Brain pericyte (primary cell): ENCODE data around the gene MOCS2.

ENCODE experiments used
- DNase-seq: peaks from one replicate; pipeline ENCODE4 v3.0.0-alpha.2; 2012; ENCODE audit warnings: low read depth, low spot score

Gene MOCS2

DNA sequence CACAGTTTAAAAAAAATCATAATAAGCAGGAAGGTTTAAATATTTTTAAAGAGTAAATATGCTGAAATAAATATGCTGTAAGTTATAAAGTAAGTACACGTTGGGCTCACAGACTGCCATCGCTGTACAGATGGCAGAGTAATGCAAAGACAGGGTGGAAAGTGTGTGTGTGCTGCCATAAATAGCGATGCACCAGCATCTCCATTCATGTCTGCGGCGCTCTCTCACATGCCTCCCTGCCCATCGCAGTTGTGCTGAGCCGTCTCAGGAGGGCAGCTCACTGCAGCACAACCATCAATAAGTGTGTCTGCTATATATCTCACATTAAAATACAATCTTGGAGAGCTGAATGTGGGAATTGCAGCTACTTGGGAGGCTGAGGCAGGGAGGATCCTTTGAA, 14.3 kb downstream of the MOCS2 start:
- no peak for DNase-seq

DNA sequence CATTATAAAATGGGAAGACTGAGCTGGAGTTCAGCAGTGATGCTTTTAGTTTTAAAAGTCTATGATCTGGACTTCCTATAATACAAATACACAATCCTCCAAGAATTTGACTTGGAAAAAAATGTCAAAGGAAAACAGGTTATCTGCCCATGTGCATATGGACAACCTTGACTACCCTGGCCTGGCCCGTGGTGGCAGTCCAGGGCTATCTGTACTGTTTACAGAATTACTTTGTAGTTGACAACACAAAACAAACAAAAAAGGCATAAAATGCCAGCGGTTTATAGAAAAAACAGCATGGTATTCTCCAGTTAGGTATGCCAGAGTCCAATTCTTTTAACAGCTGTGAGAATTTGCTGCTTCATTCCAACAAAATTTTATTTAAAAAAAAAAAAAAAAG, 17.3 kb downstream of the MOCS2 start:
- DNase-seq, result no peak

DNA sequence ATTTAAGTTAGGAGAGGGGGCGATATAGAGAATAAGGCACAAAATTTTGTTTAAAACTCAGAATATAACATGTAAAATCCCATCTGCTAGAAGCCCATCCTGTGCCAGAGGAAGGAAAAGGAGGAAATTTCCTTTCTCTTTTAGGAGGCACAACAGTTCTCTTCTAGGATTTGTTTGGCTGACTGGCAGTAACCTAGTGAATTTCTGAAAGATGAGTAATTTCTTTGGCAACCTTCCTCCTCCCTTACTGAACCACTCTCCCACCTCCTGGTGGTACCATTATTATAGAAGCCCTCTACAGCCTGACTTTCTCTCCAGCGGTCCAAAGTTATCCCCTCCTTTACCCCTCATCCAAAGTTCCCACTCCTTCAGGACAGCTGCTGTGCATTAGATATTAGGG, 18.3 kb downstream of the MOCS2 start:
- no peak for DNase-seq

DNA sequence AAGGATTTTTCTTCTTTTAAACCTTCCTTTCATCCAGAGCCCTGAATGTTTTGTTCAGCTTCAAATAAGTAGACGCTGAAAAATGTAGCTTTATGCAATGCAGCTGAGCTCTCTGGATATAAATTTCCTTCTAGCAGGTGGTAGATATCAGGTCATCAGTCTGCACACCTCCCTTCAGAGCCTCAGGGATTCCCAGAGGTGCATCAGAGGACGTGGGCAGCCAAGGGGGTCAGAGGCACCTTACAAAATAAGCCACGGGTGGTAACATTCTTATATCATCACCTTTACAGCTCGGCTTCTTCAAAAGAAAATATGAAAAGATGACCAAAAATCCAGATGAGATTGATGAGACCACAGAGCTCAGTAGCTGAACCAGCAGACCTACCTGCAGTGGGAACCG, 19.3 kb downstream of the MOCS2 start:
- no peak for DNase-seq

DNA sequence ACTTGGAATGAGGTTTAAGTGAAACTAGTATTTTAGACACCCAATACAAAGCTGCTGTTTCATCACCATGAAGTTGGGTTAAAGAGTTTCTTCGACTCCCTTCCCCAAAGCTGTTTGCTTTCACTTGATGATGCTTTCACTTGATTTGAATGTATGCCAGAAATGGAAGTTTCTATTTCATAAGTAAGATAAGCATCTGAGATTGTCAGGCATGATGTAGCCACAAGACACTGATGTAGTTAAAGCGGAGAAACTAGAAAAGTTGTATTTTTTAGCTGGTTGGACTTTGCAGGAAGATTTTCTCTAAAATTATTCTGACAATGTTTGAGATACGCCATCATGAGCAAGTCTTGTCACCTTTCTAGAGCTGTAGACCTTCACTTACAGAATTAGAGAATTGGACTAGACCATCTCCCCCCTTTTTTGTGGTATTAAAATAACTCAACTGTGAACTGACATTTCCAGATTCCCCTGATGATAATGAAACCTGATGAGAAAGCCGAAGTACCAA, 20.0 kb downstream of the MOCS2 start:
- DNase-seq, result no peak

DNA sequence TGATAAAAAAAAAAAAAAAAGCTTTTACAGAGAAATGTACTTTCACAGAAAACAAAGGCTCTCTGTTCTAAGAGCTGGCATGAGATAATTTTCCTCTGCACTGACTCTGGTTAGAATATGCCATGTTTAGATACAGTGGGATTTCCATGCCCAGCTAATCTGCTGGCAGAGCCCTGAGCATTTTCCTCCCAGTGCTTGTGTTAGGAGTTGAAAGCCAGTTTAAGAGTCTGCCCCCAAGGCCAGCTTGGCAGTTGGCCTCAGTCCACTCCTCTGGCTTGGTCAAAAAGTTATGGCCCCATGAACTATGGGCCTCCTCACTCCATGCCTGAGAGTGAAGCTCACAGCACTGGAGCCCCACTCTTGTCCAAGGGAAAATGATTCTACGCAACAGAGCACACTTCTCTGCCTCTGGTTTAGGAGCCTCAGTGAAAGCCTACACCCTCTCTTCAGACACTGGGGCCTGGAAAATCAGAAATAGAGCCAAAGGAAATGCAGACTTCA, 21.9 kb downstream of the MOCS2 start:
- no peak for DNase-seq

DNA sequence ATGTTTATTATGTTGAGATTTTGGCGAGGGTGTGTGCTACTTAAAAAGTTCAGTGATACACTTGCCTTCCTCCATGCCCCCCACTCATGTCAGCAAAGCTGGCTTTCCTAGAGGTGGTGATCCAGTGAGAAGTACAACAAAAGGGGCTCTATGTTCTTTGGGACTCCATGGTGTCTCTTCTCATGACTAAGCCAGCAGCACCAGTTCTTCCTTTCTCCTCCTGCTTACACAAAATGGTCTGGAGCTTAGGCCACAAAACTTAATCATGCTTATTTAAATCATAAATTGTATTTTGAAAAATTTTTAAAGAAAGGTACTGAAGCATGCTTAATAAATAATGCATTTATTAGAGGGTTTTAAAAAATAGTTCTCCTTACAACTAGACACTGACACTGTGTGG, 22.4 kb downstream of the MOCS2 start:
- DNase-seq, result no peak

DNA sequence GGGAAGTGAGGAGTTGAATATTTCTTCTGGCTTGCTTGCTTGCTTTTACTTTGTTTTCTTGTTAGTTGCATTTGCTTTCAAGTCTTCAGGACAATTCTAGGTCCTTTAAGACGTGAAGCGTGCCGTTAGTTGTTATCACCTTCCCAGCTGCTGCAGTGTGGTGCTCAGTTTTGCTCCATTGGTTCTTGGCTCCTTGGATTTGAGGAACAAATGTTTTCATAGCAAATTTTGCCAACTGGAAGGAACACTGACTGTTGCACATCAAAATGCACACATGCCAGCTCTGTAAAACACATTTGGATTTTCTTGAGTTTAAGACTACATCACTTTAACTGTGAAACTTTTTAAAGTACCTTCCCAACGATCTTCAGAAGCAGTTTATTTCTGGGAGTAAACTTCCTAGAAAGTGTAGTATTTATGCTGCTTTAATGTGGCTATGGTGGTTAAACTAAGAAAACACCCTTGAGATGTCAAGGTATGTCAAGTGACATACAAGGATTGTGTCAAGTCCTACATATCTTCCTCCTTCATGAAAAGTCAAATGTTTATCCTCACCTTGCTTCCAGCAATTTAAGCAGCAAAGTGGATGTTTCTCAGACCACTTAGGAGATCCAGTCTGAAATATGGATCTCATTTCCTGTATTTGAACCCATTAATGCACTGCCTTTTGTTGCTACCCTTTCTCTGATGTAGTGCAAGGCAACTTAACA, 24.9 kb downstream of the MOCS2 start:
- no peak for DNase-seq

DNA sequence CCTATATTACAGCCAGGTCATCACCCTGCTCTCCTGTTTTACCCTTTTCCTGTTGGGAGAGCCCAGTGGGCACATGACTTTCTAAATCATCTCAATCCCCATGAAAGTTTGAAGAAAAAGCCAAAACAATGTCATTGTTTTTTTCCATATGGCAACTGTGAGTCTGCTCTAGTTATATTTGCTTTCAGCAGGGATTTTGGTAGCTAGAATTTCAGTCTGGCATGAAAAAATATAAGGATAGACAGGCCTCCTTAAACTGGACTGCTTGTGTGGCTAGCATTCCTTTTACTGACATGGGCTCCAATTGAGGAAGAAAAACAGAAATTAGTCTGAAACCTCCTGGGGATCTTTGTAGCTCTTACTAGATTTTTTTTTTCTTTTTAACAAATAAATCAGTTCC, 25.6 kb downstream of the MOCS2 start:
- no peak for DNase-seq

DNA sequence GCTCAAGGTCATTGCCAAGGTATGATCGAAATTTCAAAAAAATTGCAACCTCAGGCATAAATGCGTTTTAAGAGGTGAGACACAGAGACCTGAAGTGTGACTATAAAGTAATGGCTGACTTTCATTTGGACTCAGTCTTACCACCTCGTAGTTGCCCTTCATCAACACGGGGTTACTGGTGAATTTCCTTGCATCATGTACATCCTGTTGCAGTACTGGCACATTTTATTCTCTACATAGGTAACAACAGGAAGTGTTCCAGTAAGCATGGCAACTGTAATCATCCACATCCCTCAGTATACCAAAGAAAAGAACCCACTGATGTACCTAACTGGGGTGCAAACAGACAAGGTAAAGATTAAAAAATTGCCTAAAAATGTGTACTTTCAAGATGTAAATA, 29.3 kb downstream of the MOCS2 start:
- DNase-seq, result no peak

DNA sequence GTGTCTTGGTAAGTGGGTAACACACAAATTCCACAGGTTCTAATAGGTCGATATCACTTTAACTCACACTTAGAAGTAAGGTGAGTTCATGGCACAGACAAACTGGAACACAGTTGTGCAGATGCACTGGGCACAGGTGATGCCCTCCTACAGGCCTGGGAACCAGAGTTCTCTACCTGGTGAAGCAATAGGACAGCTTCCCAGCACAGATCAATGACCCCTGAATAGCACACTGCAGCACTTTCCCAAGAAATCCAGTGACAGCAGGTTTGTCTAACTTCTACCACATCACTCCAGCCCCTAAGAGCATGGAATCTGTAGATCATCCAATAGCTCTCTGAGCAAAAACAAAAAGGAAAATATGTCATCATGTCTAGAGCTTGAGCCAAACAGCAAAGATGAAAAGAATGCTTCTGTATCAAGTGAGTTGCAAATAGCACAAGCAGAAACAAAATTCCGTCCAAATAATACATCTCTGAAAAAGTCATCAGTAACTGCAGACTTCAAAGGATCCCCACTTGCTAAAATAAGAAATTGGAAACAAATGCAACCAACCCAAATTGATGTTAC, 33.5 kb downstream of the MOCS2 start:
- no peak for DNase-seq

DNA sequence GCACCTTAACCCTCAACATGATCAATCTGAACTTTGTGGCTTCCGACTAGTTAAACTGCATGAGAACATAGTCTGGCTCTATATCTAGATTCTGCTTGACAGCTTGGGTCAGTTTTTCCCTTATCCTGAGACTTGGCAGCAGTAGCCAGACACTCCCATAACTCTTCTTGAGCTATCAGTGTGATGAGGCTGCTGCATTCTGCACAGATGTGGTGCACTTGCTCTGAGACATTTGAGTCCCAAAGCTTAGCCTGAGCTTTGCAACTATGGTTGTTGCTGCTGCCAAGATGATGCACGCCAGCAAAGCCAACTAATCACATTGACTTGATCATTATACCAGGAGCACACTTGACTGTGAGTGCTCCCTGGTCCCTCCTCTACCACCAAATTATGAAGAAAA, 36.2 kb downstream of the MOCS2 start:
- no peak for DNase-seq

DNA sequence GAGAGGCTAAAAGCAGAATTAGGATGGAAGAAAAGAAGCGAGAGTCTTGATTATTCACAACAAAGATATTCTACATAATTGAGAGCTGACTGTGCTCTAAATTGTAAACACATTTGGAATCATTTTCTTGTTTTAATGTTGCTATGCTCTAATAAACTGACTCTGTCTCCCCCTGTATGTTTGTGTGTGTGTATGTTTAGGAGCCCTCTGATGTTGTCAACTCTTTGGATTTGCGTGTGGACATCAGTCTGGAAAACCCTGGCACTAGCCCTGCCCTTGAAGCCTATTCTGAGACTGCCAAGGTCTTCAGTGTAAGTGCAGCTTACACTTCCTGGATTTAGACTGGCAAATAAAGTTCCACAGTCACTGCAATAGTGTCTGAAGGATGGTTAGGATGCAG, 37.8 kb downstream of the MOCS2 start:
- DNase-seq, result no peak

DNA sequence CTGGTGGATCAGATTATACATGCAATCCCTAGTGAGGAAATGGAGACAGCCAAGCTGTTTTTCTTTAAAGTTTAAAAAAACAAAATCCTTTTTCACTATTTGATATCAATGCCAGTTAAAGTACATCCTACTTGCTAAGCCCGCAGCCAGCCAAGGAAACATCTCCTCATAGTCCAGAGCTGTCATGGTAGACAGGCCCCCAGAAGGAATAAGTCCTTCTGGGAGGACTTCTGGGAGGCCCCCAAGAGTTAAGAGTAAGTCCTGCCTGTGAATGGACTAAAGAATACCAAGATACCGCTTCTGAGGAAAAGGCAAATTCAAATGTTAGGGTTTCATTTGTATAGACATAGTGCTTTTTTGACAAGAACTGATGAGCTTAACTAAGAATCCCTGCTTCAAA, 38.3 kb downstream of the MOCS2 start:
- DNase-seq, result no peak

DNA sequence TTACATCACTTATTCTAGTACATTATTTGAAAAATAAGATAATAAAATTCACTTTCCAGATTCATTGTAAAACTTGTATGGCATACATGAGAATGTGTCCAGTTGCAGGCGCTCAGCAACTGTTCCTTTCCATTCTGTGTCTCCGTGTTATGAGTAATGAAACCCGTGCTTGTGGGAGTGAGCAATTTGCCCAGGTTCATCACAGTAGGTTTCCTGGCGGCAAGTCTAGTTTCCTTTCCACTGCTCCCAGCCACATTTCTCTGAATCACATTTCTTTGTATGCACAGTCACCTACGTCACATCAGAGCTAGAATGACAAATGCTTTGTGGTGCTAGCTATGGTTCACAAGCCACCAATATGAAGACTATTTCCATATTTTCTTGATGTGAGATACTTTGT, 39.9 kb downstream of the MOCS2 start:
- DNase-seq, result peak; percentile 39

DNA sequence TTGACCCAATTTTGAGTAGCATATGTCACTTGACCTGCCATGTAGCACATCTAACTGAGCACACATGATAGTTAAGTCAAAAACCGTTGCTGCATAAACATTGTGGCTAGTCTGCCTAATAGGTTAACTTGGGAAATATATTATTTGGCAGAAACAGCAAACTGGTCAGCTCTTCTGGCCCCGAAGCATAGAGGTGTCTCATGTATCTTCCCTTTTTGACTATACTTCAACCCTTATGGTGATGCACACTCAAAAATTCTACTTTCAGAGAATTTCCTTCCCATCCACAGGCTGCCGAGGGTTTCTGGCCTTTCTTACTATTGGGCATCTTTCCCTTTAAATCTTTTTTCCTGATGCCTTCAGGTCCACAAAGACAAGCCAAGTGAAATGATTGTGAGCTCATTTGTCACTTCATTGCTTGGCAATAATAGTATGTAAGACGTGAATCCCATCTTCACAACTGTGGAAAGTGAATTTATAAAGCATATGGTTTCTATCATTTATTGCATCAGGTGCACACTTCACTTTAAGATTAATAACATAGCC, 41.2 kb downstream of the MOCS2 start:
- no peak for DNase-seq

DNA sequence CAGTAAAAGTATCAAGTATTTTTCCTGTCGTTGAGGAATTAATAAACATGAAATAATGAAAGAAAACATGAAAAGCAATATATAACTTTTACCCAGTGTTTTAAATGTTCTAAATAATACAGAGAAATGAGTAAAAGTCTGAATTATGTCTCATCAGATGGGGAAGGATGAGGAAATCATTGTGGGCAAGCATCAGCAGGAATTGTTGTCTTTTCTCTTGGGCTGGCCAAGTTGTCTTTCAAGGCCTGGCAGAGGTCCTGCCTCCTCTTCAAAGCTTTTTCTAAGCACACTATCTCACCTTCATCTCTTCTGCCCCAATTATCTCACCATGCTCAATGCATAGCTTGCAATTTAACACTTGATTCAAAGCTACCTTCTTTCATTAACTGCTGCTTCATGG, 41.9 kb downstream of the MOCS2 start:
- no peak for DNase-seq

DNA sequence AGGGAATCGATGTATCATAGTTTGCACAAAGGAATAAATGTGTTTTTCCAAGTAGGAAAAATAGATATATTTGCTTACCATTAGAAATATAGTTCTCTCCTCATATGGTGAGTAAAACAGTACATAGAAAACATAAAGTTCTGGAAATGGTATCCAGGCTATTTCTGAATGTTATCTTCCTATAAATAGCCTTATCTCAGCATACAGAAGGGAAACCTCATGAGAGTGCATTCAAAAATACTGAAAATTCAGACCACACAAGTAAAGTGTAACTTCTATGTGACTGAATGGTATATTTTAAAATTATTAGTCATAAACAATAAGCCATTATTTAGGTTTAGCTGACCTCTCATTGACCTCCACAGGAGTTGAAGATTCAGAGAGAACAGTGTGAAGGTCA, 43.5 kb downstream of the MOCS2 start:
- DNase-seq, result no peak

DNA sequence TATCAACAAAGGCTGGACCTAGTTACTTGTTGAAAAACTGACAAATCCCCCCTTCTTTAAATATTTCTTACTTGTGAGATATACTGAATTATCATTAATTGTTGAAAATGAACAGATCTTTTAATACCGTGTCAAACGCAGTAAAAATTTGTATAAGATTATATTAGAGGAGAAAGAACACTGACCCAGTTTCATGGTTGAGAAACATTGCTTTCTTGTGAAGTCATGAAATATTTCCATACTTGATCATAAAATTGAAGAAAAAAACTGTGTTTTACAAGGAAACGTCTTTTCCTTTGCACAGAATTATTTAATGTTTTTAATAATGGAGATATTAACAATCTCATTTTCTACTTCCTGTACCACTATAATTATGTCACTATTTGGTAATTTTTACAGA, 45.8 kb downstream of the MOCS2 start:
- no peak for DNase-seq

DNA sequence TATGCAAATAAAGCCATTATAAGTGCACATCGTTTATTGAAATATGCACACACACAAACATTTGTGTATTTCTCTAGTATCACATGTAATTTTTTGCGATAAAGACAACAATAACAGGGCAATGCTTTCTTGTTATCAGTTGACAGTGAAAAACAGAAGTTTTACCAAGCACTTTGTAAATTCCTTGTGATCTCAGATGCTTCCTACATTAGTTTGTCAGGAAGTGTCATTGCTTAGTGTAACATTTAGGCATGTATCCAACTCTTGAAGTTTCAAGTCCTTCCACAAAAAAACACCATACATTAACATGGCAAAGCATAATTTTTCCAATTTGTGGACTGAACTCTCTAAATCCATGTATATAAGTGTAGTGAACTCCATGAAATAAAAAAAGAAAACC, 46.4 kb downstream of the MOCS2 start:
- DNase-seq, result no peak

DNA sequence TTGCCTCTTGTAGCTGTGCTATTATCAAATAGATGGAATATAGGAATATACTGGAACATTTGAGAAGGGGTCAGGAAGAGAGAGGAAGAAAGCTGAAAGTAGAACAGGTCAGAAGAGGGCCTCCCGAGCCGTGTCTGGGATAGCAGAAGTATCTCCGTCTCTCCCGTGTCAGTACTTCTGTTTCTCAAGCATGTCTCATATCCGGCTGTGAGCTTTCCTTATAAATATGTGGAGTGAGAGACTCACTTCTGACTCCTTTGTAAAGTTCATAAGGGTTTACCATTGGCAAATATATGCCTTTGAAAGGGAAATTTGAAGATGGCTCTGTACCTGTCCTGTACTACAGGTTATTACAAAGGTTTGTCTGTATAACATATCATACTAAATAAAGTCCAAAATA, 50.3 kb downstream of the MOCS2 start:
- no peak for DNase-seq

DNA sequence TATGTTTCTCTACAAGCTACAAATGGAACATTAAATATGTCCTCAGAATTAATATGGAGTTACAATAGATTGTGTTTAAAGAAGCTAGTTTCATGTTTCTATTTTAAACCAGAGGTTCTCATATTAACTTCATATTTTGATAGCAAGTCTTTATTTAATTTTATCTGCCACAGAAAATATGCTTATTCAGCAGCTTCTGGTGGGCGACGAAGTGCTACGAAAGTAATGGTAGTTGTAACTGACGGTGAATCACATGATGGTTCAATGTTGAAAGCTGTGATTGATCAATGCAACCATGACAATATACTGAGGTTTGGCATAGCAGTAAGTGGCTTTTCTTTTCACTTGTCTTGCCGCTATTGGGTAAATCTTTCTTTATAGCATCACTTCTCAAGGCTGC, 54.2 kb downstream of the MOCS2 start:
- no peak for DNase-seq

DNA sequence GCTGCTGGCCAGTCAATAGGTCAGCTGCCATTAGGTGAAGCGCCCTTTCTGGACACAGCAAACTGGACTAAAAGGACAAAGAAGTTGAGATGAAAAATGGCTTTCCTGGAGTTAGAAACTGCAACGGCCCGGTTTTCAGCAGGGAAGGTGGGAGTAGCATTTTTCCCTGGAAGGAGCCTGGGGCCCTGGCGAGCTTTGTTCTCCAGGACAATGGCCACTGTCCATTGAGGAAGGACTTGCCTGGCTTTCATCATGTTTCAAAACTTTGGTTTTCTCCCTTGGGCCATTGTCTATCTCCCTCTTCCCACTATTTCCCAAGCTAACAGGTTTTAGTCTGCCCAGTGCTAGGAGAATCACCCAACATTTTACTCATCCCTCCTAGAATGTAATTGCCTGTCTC, 56.2 kb downstream of the MOCS2 start:
- DNase-seq, result no peak
